Uterus (tissue), 4 donors: ENCODE data around the gene CYB561. TPM values are rescaled to one million over a fixed set of nuclear protein-coding genes. Genes with fewer than 3 reads are reported as not detected.
A peak's percentile ranks its signal among the peaks of the same experiment; 100 is the strongest.
"Not testable (repeated sequence)": the region's sequence is repeated elsewhere in the genome, so short reads cannot be mapped to it uniquely, and the experiment has no call there.

ENCODE experiments used
- DNase-seq, 2 donors: peaks; one replicate each; pipeline ENCODE4 v3.0.0-alpha.2; 2019 to 2020
- H3K27ac ChIP-seq, 2 donors: fragments of 200-600 bp; sonication (generic); 1 replicate in 1 of 2; 2 replicates in 1 of 2; pipeline ENCODE4 v1.5.1; 2016 to 2018
- H3K27me3 ChIP-seq, 2 donors: fragments of 200-600 bp; sonication (generic); one replicate each; pipeline ENCODE4 v1.5.1; 2018 to 2019; ENCODE audit warnings: control low read depth in 1 of 2
- H3K36me3 ChIP-seq, 2 donors: fragments of 200-600 bp; sonication (generic); one replicate each; pipeline ENCODE4 v1.5.1; 2019; ENCODE audit warnings: control low read depth in 1 of 2
- H3K4me1 ChIP-seq, 2 donors: fragments of 200-600 bp; sonication (generic); one replicate each; pipeline ENCODE4 v1.5.1; 2018 to 2019; ENCODE audit warnings: control low read depth in 1 of 2
- H3K4me3 ChIP-seq, 2 donors: fragments of 200-600 bp; sonication (generic); 1 replicate in 1 of 2; 2 replicates in 1 of 2; pipeline ENCODE4 v1.5.1; 2018 to 2019; ENCODE audit warnings: mild to moderate bottlenecking in 1 of 2
- H3K9me3 ChIP-seq, 2 donors: fragments of 200-600 bp; sonication (generic); one replicate each; pipeline ENCODE4 v1.5.1; 2019; ENCODE audit warnings: control low read depth in 1 of 2
- POLR2A ChIP-seq, 2 donors: fragments of 450-650 bp; IDR thresholded peaks; one replicate each; pipeline ENCODE4 v1.6.1; 2016; ENCODE audit warnings: antibody characterized with exemption in 2 of 2, mild to moderate bottlenecking in 1 of 2, moderate library complexity in 1 of 2
- intact Hi-C: fragments of 100-400 bp; cut with DNase I; formaldehyde crosslinking; loops from one replicate; pipeline ENCODE4 v1.15.1; 2023; ENCODE audit warnings: low total_unique reads
- total RNA-seq, 4 donors: library from RNA; depleted of rRNA in 3 of 4; stranded (reverse); fragments of >200 nt in 3 of 4; gene quantifications; one replicate each; pipeline versions ENCODE4 v1.1.0 to v1.2.4, GENCODE V29; 2014 to 2023
- TF ChIP-seq, protein P1 (sequence below), 4 experiments: fragments of 200-600 bp in 2 of 4; fragments of 450-650 bp in 2 of 4; sonication (generic) in 2 of 4; IDR thresholded peaks; one replicate each; pipeline ENCODE4 v1.5.1; 2016 to 2019; ENCODE audit warnings: antibody characterized with exemption in 4 of 4, mild to moderate bottlenecking in 2 of 4, moderate library complexity in 1 of 4
- donor health status: DM: yes; HTN: yes; CAD: no.

CYB561 gene
- total RNA-seq, 4 donors from 2014 or later, result 15.0 to 19.5 (median 16.5) TPM

DNA sequence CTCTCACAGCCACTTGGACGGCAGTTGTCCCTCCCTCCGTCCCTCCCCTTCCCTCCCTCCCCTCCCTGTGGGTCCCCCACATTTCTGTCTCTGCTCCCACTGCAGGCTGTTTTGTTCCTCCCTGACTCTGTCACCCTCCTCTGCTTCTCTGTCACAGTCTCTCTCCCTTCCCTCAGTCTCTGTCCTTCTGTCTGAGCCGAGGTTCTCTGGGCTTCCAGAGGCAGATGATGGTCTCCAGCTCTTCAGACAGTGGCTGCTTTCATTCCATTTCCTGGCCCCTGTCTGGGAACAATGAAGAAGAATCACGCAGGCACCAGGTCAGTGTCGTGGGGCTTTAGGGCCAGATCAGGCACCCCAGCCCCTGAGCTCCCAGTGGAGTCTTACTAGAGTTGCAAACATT lies 8.8 kb upstream of the CYB561 start:
- no peak for DNase-seq
- no peak for TF ChIP-seq POLR2A (IDR thresholded peaks at IDR 0.05)
- TF ChIP-seq, protein P1, sequence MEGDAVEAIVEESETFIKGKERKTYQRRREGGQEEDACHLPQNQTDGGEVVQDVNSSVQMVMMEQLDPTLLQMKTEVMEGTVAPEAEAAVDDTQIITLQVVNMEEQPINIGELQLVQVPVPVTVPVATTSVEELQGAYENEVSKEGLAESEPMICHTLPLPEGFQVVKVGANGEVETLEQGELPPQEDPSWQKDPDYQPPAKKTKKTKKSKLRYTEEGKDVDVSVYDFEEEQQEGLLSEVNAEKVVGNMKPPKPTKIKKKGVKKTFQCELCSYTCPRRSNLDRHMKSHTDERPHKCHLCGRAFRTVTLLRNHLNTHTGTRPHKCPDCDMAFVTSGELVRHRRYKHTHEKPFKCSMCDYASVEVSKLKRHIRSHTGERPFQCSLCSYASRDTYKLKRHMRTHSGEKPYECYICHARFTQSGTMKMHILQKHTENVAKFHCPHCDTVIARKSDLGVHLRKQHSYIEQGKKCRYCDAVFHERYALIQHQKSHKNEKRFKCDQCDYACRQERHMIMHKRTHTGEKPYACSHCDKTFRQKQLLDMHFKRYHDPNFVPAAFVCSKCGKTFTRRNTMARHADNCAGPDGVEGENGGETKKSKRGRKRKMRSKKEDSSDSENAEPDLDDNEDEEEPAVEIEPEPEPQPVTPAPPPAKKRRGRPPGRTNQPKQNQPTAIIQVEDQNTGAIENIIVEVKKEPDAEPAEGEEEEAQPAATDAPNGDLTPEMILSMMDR (IDR thresholded peaks at IDR 0.05), result no peak
- H3K4me3 ChIP-seq, result no peak overlapping the region
- H3K27me3 ChIP-seq, result no peaks in the 10 kb centered on the region
- intact Hi-C loops, result no loop called here
- peak overlapping the region in 1 of 2 donors; percentile 37 for H3K27ac ChIP-seq
- no peaks in the 10 kb centered on the region for H3K36me3 ChIP-seq
- H3K9me3 ChIP-seq, result no peaks in the 10 kb centered on the region
- H3K4me1 ChIP-seq, result peaks cover 0 to 5% of the 10 kb centered on the region in 2 donors

DNA sequence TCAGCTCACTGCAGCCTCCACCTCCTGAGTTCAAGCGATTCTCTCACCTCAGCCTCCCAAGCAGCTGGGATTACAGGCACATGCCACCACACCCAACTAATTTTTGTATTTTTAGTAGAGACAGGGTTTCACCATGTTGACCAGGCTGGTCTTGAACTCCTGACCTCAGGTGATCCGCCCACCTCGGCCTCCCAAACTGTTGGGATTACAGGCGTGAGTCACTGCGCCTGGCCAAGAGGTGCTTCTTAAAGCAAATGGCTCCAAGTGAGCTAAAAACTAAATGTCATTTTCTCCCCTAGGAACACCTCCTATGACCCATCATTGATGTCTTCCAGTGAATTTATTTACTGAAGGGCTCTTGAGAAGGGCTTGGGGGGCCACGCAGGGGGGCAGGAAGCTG lies 8.3 kb upstream of the CYB561 start:
- H3K27ac ChIP-seq, intact Hi-C loops, H3K4me3 ChIP-seq, H3K4me1 ChIP-seq, H3K27me3 ChIP-seq, H3K36me3 ChIP-seq, H3K9me3 ChIP-seq, DNase-seq: not testable (repeated sequence)

DNA sequence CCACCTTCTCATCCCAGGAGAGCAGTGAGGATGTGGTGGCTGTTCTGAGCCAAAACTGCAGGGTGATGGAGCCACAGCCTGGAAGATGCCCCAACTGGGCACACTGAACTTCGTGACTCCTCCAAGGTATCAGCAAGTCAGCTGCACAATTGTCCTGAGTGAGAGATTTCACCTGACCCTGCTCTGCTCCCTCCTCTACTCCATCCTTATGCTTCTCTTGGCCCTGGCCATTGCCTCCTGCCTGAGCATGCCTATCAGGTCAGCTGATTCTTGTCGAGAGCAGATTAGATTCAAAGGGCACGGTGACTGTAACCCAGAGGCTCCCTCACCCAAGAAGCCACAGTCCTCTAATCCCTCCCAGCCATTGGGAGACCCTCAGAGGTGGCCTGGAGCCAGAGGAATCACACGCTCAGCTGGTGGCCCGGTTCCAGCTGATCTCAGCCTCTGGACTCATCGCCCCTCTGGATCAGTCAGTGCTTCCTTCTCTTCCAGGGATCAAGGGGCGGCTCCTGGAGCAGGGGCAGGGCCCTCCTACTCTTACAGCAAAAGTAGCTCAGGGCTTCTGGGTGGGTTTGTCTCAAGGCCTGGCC lies 7.0 kb upstream of the CYB561 start:
- Histone ChIP-seq H3K36me3 (no peaks in the 10 kb centered on the region), H3K4me3 (no peak overlapping the region), H3K27ac (no peak overlapping the region), H3K27me3 (no peaks in the 10 kb centered on the region), H3K9me3 (no peaks in the 10 kb centered on the region), H3K4me1 (peaks cover 0 to 5% of the 10 kb centered on the region in 2 donors)
- no peak for DNase-seq
- intact Hi-C loops, result no loop called here
- TF ChIP-seq, protein P1 (IDR thresholded peaks at IDR 0.05), result no peak
- no peak for TF ChIP-seq POLR2A (IDR thresholded peaks at IDR 0.05)

DNA sequence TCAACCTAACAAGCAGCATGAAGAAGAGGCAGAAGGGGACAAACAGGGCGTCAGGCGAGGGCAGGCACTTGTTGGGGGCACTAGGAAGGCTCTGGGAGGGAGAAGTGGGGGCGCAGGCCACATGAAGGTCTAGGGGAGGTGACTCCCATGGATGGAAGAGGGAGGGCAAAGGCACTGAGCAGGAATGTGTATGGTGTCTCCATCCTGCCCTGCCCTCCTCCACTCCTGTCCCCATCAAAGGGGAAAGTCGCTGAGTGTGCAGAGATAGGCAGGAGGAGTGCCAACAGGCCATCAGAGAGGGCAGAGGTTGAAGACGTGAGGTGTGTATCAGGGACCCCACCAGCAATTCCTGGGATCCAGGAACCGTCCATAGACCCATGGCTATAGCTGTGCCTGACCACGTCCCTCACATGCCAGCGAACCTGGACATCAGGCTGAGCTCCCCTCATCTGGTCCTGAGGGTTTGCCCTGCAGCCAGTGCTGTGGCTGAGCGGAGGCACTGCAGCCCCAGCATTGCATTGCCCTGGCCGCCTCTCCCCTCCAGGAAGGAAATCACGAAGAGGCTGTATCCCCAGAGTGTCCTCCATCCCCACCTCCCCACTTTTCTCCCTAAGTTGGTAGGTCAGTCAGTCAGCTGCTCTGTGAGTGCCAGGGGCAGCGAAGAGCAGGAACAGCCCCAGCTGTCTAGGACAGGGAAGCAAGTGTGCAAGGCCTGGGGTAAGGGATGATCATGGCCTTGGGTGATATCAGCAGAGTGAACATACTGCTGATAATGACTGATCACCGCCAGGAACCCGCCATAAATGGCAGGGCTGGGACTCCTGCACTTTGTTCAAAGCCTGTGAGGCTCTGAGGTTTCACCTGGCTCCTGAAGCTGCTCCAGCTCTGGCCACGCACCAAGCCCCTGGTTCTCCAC lies 6.2 kb upstream of the CYB561 start:
- Histone ChIP-seq H3K9me3 (no peaks in the 10 kb centered on the region), H3K27ac (no peak overlapping the region), H3K27me3 (no peaks in the 10 kb centered on the region), H3K4me3 (no peak overlapping the region), H3K4me1 (peaks cover 0 to 12% of the 10 kb centered on the region in 2 donors), H3K36me3 (no peaks in the 10 kb centered on the region)
- no peak for DNase-seq
- TF ChIP-seq, protein P1 (IDR thresholded peaks at IDR 0.05), result no peak
- TF ChIP-seq POLR2A (IDR thresholded peaks at IDR 0.05), result no peak
- intact Hi-C loops, result no loop called here

DNA sequence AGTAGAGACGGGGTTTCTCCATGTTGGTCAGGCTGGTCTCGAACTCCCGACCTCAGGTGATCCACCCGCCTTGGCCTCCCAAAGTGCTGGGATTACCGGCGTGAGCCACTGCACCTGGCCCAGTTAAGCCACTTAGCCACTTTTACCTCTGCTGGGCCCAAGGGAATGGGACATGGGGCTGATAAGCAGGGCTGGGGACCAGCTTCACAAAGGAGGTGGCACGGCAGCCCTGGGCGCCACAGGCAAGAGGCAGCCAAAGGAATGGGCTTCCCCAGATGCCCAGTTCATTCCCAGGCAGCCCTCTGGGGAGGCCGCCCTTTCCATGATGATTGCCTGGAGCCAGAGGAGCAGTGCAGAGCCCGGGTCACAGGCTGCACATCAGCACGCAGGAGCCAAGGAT lies 5.0 kb upstream of the CYB561 start:
- TF ChIP-seq, protein P1 (IDR thresholded peaks at IDR 0.05), result no peak
- TF ChIP-seq POLR2A (IDR thresholded peaks at IDR 0.05), result no peak
- Histone ChIP-seq H3K36me3 (no peaks in the 10 kb centered on the region), H3K4me1 (peaks cover 0 to 12% of the 10 kb centered on the region in 2 donors), H3K27ac (no peak overlapping the region), H3K9me3 (no peaks in the 10 kb centered on the region), H3K4me3 (no peak overlapping the region), H3K27me3 (no peaks in the 10 kb centered on the region)
- no peak for DNase-seq
- intact Hi-C loops, result no loop called here
